Stimulated activated CD8-positive, alpha-beta memory T cell treated with anti-CD3 and anti-CD28 coated beads, Interleukin-15, amount 100 ng/mL, for 1 hour (primary cell): Measurements from ENCODE around the gene MRPL14.

ENCODE experiments used
- DNase-seq: peaks from one replicate; pipeline ENCODE4 v3.0.0-alpha.2; 2020; ENCODE audit warnings: low read depth

Gene MRPL14

DNA sequence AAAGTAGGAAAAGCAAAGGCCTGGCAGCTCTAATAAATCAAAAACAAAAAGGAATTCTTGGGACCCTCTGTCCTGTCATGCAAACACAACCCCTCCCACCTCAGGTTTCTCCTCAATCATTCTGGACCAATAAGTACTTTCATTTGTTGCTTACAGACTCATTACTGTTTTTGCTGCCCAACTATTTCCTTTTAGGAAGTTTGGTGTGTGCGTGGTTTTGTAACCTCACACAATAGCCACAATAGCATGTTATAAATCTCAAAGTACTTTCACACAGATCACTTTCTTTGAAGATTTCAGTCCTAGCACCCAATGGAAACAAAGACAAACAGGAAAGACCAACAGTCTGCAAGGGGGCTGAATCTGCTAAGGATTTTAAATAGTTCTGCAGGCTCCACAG, 4.5 kb downstream of the MRPL14 start:
- DNase-seq, result no peak

- DNase-seq, result no peak
Measured at GRCh38 chr6:44120692-44121443, 6.4 kb downstream of the MRPL14 start.

DNA sequence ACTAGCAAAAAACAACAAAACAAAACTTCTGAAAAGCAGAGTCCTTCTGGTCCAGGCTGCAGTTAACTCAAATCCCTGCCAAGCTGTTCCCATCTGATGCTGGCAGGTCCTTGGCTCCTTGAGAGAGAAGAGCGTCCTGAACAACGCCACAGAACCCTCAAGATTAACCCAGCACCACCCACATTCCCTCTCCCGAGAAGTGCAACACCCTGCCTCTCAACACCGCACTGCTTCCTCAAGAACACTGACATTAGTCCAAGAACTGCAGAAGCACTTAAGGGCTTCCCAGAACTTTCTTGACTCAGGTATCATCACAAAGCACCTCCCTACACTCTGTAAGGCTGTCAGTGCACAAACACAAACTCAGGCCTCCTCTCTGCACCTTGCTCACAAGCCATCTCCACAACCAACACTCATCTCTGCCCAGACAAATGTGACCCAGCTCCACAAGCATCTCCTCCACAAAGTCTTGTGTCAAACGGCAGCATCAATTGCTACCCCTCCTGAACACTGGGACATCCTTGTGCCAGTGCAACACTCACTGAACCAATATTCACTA, 7.5 kb downstream of the MRPL14 start:
- no peak for DNase-seq

GRCh38 chr6:44117397-44118128, 9.7 kb downstream of the MRPL14 start:
- no peak for DNase-seq

DNA sequence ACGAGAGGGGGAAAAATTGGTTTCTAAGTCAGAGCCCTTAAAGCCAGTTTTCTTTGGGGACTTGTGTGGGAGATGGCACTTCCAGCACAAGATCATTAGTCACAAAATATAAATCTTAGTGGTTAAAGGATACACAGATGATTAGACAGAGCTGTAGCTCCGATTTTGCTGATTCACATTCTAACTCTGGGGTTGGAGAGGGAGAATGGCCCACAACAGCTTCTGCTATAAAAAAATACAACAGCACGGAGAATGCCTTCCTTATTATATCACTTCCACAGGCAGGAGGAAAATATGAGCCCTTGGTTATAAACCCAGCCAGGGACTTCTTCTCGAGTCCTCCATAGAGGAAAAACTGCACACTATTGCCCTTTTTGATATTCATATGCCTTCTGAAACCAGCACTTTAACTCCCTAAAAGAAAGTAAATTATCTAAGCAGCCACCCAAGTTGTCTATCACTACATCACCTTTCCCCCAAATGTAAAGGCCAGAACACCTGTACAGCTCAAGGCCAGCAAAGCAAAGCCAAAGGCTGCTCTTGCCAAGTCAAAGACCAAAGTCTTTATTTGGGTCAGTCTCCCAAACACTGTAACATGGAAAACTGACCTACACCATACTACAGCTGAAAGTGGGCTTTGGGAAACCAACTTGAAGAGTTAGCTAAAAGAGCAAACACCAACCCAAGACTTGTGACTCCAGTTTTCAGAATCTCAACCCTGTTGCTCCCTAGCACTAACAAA, 10.4 kb downstream of the MRPL14 start:
- DNase-seq, result no peak

GRCh38 chr6:44115866-44116265, 11.4 kb downstream of the MRPL14 start:
- no peak for DNase-seq

DNA sequence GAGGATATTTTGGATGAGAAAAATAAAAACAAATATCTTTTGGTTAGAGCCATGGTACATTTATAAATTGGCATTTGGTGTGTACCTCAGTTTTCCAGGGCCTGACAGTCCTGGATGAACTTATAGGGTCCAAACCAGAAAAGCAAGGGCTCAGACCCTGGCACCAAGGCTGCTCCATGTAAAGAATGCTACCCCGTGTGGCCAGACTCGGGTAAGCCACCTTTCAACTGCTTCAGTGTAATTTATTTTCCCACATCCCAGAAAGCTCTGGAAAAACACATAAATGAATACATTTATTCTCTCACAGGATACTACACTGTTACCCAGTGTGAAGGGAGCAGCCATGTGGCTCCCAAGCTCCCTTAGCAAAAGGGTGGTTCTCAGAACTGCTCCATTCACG, 13.8 kb downstream of the MRPL14 start:
- DNase-seq, result no peak

GRCh38 chr6:44111434-44112417, 15.5 kb downstream of the MRPL14 start:
- DNase-seq, result no peak

DNA sequence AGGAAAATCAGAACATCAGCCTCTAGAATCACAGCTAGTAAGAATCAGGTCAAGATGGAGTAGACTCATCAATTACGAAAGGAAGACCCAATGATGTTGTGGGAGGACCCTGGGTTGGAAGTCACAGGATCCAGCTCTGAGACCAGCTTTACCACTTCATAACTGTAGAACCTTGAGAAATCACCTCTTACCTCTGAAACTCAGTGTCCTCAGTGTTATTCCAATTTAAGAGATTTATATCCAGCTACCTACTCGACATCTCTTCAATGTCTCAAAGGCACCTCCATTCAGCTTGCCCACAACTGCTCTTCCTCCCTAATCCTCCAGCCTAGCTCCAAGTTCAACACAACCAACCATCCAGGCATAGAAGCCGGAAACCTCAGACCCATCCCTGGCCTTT, 16.3 kb downstream of the MRPL14 start:
- no peak for DNase-seq

- no peak for DNase-seq
Measured at GRCh38 chr6:44110005-44110676, 17.1 kb downstream of the MRPL14 start.

DNA sequence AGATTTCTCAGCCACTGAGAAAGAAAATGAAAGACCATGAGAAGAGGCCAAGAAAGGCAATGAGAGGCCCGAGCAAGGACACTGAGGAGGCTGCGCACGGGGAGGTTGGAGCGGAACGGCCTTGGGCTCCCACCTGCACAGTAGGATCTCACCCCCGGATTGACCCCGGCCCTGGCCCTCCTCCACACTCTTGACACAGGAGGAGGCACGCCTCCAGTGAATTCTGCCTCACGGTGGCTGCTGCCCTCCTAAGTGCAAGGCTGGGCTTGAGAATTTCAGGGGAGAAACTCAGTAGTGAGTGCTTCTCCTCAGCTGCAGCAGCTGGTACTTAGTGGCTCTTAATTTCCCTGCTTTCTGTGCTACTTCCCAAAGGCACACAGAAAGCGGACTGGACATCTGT, 18.0 kb downstream of the MRPL14 start:
- DNase-seq, result no peak

DNA sequence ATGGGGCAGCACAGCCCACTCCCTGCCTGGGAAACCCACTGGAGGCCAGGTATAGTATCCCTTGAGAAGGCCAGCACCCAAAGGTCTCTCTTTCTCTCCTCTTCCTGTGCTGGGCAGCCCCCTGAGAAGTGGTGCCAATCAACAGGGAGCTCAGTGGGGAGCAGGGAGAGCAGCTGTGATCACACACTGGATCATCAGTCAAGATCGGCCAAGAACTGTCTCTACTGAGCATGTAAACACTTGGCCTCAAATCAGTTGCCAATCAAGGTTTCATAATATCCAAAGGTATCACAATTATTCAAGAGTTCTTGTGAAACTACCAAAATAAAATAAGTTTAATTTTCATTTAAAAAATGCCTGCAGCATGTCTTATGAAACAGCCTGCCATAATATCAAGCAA, 18.8 kb downstream of the MRPL14 start:
- DNase-seq, result no peak

DNA sequence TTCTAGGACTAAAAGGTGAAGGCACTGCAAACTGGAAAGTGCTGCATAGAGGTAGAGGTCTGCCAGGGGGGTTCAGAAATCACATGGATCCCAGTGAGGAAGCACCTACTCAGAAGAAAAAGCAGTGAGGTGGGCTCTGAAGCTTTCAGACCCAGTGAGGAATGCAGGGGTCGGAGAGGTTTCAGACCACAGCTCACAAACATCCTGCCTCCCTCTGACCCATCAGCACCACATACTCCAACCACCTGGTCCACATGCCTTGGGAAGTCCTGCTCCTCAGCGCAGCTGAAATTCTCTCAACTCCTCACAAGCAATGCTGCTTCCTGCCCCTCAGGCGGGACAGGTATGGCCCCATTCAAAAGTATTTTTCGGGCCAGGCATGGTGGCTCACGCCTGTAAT, 20.2 kb downstream of the MRPL14 start:
- DNase-seq, result no peak

DNA sequence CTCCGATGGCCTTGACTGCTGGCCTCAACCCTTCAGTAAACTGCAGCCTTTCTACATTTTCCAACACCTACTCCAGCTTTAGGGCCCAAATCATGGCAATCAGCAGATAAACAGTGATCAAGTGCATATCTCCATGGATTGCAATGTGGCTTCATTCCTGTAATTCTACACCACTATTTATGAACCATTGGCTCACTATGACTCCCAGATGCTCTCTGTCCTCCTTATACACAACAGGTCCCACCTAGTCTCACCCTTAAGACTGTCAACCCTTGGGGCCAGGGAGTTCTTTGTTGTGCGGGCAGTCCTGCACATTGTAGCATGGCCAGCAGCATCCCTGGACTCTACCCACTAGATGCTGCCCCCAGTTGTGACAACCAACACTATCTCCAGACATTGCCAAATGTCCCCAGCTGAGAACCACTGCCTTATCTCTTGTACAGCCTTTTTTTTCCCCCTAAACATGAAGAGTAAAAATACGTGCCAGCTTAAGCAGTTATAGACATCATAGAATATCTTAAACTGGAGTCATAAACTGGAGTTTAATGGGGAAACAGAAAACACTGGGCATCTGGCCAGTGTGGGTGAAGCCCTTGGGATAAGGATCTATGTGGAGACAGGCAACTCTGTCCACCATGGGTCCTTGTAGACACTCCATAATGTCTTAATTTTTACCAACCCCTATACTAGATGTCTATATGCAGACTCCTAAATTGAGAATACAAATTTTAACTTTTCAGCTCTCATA, 21.1 kb downstream of the MRPL14 start:
- no peak for DNase-seq

DNA sequence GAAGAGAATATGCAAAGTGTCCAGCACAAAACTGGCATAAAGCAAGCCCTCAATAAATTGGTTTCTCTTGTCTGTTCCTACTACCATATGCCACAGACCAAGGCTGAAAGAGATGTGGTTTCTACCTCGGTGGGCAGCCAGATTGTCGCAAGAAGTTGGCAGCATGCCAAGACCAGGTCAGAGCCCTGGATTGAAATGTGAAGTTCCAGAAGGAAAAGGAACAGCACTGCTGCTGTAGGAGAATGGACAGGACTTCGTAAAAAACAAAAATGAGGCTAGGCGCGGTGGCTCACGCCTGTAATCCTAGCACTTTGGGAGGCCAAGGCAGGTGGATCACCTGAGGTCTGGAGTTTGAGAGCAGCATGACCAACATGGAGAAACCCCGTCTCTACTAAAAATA, 22.1 kb downstream of the MRPL14 start:
- no peak for DNase-seq

DNA sequence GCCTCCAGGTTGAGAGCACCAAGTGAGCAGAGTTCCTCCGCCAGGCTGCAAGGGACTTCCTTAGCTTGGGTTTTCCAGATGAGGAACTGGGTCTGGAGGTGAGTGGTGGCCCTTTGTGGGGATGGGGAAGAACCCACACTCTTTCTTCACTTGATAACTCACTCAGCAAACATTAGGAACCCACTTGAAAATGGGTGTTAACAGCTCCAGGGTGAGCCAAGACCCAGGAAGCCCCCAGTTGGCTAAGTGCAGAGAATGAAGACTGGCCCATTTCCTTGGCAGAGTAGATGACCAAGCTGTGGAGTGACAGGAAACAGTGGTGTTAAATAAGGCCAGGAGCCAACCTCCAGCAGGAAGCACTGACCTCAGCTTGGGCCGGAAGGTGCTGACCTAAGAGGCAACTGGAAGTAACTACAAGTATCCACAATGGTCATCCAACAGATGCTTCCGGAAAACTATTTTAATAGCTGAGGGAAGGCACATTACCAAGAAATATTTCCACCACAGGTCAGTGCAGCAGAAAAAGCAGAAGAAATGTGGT, 22.7 kb downstream of the MRPL14 start:
- DNase-seq, result no peak

GRCh38 chr6:44102527-44102926, 24.7 kb downstream of the MRPL14 start:
- DNase-seq, result no peak

- DNase-seq, result no peak
Measured at GRCh38 chr6:44101832-44102231, 25.4 kb downstream of the MRPL14 start.

DNA sequence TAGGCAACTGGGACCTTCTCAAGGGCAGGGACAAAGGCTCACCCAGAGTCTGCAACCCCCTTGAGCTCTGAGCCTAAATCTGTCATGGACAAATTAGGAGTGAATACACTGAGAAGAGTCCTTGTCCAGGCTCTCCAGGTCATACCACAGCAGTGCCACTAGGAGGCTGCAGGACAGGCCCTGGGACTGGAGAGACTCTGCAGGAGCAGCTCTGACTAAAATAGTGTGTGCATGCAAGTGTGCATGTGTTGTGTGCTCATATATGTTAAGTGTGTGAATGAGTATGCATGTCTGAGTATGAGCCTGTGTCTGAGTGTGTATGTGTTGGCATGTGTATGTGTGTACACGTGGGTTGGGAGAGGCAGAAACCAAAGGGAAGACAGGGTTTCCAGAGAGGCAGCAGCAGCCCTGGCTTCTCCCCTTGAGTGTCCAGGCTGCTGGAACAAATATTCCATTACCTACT, 27.1 kb downstream of the MRPL14 start:
- no peak for DNase-seq

GRCh38 chr6:44099192-44099591, 28.1 kb downstream of the MRPL14 start:
- no peak for DNase-seq
